Body of pancreas (tissue), 4 donors: ENCODE results near the gene VPS18. TPM values are rescaled to one million over a fixed set of nuclear protein-coding genes. Genes with fewer than 3 reads are reported as not detected.
A peak's percentile ranks its signal among the peaks of the same experiment; 100 is the strongest.

Source experiments
- ATAC-seq: fragments of 150-250 bp; one replicate; pipeline ENCODE4 v1.9.1; 2016
- DNase-seq, 4 donors: peaks; one replicate each; pipeline ENCODE4 v3.0.0-alpha.2; 2019
- H3K27ac ChIP-seq, 4 donors: fragments of 200-600 bp; sonication (generic); 1 replicate in 3 of 4; 2 replicates in 1 of 4; pipeline versions ENCODE4 v1.5.1 to v1.6.1; 2016 to 2019; ENCODE audit warnings: mild to moderate bottlenecking in 1 of 4, mixed read lengths in 1 of 4, moderate library complexity in 1 of 4
- H3K27me3 ChIP-seq, 2 donors: fragments of 200-600 bp; sonication (generic); one replicate each; pipeline ENCODE4 v1.6.0; 2016; ENCODE audit warnings: mild to moderate bottlenecking in 1 of 2
- H3K36me3 ChIP-seq, 2 donors: fragments of 200-600 bp; sonication (generic); replicated peaks in 1 of 2; 2 replicates each; pipeline ENCODE4 v1.5.1; 2016; ENCODE audit warnings: low read depth in 2 of 2; ENCODE audit not compliant: insufficient read depth in 1 of 2
- H3K4me1 ChIP-seq: fragments of 200-600 bp; sonication (generic); one replicate; pipeline ENCODE4 v1.6.0; 2016
- H3K4me3 ChIP-seq, 2 donors: fragments of 200-600 bp; sonication (generic); 1 replicate in 1 of 2; 2 replicates in 1 of 2; pipeline ENCODE4 v1.5.1; 2016 to 2019
- H3K9me3 ChIP-seq, 3 donors: fragments of 200-600 bp; sonication (generic); 1 replicate in 2 of 3; 2 replicates in 1 of 3; pipeline ENCODE4 v1.5.1; 2016
- CTCF ChIP-seq, 7 experiments: fragments of 450-650 bp in 4 of 7; fragments of 200-600 bp in 3 of 7; sonication (generic) in 3 of 7; IDR thresholded peaks; one replicate each; pipeline ENCODE4 v1.5.1; 2016 to 2019; ENCODE audit warnings: antibody characterized with exemption in 7 of 7
- POLR2A ChIP-seq, 3 donors: fragments of 450-650 bp; IDR thresholded peaks; one replicate each; pipeline ENCODE4 v1.6.1; 2016; ENCODE audit warnings: antibody characterized with exemption in 3 of 3, mild to moderate bottlenecking in 2 of 3
- WGBS, 2 donors: methylation state at CpG; one replicate each; pipeline ENCODE4 v1.1.5; 2017; 5-methylcytosine and 5-hydroxymethylcytosine counted together
- intact Hi-C: fragments of 100-400 bp; cut with DNase I; formaldehyde crosslinking; loops from one replicate; pipeline ENCODE4 v1.15.1; 2023
- total RNA-seq, 2 donors: library from RNA; depleted of rRNA; stranded (reverse); fragments of >200 nt; gene quantifications; one replicate each; pipeline ENCODE4 v1.1.0, GENCODE V29; 2016

The VPS18 gene
- total RNA-seq, 2 donors from 2014 or later = 10.9 to 14.8 TPM

- DNase-seq (no peak), ATAC-seq (no peak)
- H3K27ac ChIP-seq = no peak overlapping the region
- TF ChIP-seq CTCF (IDR thresholded peaks at IDR 0.05) = no peak
- no peak for TF ChIP-seq POLR2A (IDR thresholded peaks at IDR 0.05)
- peaks cover 0 to 35% of the 10 kb centered on the region in 2 donors for H3K27me3 ChIP-seq
- peaks cover 57% of the 10 kb centered on the region for H3K4me1 ChIP-seq
- no peaks in the 10 kb centered on the region for H3K9me3 ChIP-seq
- no peaks in the 10 kb centered on the region for H3K36me3 ChIP-seq
- intact Hi-C loops = no loop called here
- H3K4me3 ChIP-seq = no peak overlapping the region
- WGBS, 2 donors = 21 to 47% methylated on average over 23 to 24 of the region's 33 CpGs
Observed at GRCh38 chr15:40926659-40927494, 32.6 kb downstream of the VPS18 start.

GRCh38 chr15:40927495-40927872 lies 33.2 kb downstream of the VPS18 start:
- H3K4me1 ChIP-seq = peaks cover 62% of the 10 kb centered on the region
- no peaks in the 10 kb centered on the region for H3K9me3 ChIP-seq
- 11 to 17% methylated on average over 18 to 22 of the region's 24 CpGs for WGBS, 2 donors
- intact Hi-C loops = no loop called here
- ATAC-seq = no peak
- H3K27ac ChIP-seq = no peak overlapping the region
- no peaks in the 10 kb centered on the region for H3K36me3 ChIP-seq
- peaks cover 0 to 35% of the 10 kb centered on the region in 2 donors for H3K27me3 ChIP-seq
- TF ChIP-seq POLR2A (IDR thresholded peaks at IDR 0.05) = no peak
- no peak for TF ChIP-seq CTCF (IDR thresholded peaks at IDR 0.05)
- DNase-seq = no peak
- no peak overlapping the region for H3K4me3 ChIP-seq

- no peak overlapping the region for H3K27ac ChIP-seq
- TF ChIP-seq POLR2A (IDR thresholded peaks at IDR 0.05) = no peak
- TF ChIP-seq CTCF (IDR thresholded peaks at IDR 0.05) = no peak
- H3K27me3 ChIP-seq = peaks cover 0 to 35% of the 10 kb centered on the region in 2 donors
- 1 to 2% methylated on average over 31 to 55 of the region's 68 CpGs for WGBS, 2 donors
- peak in 1 of 4 donors; percentile 40 for DNase-seq
- H3K36me3 ChIP-seq = no peaks in the 10 kb centered on the region
- H3K9me3 ChIP-seq = no peaks in the 10 kb centered on the region
- intact Hi-C loops = no loop called here
- H3K4me1 ChIP-seq = peaks cover 67% of the 10 kb centered on the region
- no peak overlapping the region for H3K4me3 ChIP-seq
- ATAC-seq = no peak
Observed at GRCh38 chr15:40927873-40928806, 33.9 kb downstream of the VPS18 start.

GRCh38 chr15:40928821-40929659 lies 34.8 kb downstream of the VPS18 start, which contains the start of gene DLL4:
Gene DLL4 (plus strand): TSS chr15:40929340. CDS start chr15:40929669, 329 bp downstream.
- Histone ChIP-seq H3K4me1 (peaks cover 67% of the 10 kb centered on the region), H3K27me3 (peaks cover 0 to 35% of the 10 kb centered on the region in 2 donors), H3K4me3 (peak within 1 kb of the TSS in 1 of 2 donors; percentile 16), H3K36me3 (no peaks in the 10 kb centered on the region), H3K27ac (no peak within 1 kb of the TSS), H3K9me3 (no peaks in the 10 kb centered on the region)
- 1 to 2% methylated on average over 19 to 71 of the region's 71 CpGs for WGBS, 2 donors
- ATAC-seq (peak; percentile 36), DNase-seq (peak; percentile 38 to 69 (median 66))
- TF ChIP-seq CTCF (IDR thresholded peaks at IDR 0.05) = no peak
- peak; percentile 35 to 74 (median 70) for TF ChIP-seq POLR2A (IDR thresholded peaks at IDR 0.05)
- intact Hi-C loops = no loop called here
